HepG2 (cell line): Measurements from ENCODE around the gene C2. TPM values are rescaled to one million over a fixed set of nuclear protein-coding genes. Genes with fewer than 3 reads are reported as not detected.
A peak's percentile ranks its signal among the peaks of the same experiment; 100 is the strongest.

ENCODE experiments used
- CC2D1A ChIP-seq: sonication (generic); formaldehyde crosslinking; IDR thresholded peaks from 2 replicates; pipeline ENCODE4 v1.8.1; 2023; ENCODE audit warnings: mild to moderate bottlenecking, missing genetic modification reagents
- DMAP1 ChIP-seq: IDR thresholded peaks from 2 replicates; pipeline ENCODE4 v1.6.1; 2016
- KAT7 ChIP-seq: IDR thresholded peaks from 2 replicates; pipeline ENCODE4 v1.6.1; 2018; ENCODE audit warnings: borderline replicate concordance, missing compliant biosample characterization
- MTF1 ChIP-seq: sonication (generic); formaldehyde crosslinking; IDR thresholded peaks from 2 replicates; pipeline ENCODE4 v1.5.0; 2020; ENCODE audit warnings: missing genetic modification reagents
- NCOA1 ChIP-seq: sonication (generic); formaldehyde crosslinking; IDR thresholded peaks from 2 replicates; pipeline ENCODE4 v1.9.0; 2021; ENCODE audit warnings: missing genetic modification reagents
- NCOA5 ChIP-seq: sonication (generic); formaldehyde crosslinking; IDR thresholded peaks from 2 replicates; pipeline ENCODE4 v1.4.0; 2020; ENCODE audit warnings: missing genetic modification reagents
- PAWR ChIP-seq: sonication (generic); formaldehyde crosslinking; IDR thresholded peaks from 2 replicates; pipeline ENCODE4 v1.4.0; 2020; ENCODE audit warnings: missing genetic modification reagents, mild to moderate bottlenecking, borderline replicate concordance
- SP140L ChIP-seq: sonication (generic); formaldehyde crosslinking; IDR thresholded peaks from 2 replicates; pipeline ENCODE4 v1.4.0; 2020; ENCODE audit warnings: missing genetic modification reagents, borderline replicate concordance
- SRF ChIP-seq: IDR thresholded peaks from 2 replicates; pipeline ENCODE4 v1.6.1; 2011; ENCODE audit warnings: mild to moderate bottlenecking, low read depth, low read length, moderate library complexity
- TBP ChIP-seq: sonication (generic); formaldehyde crosslinking; IDR thresholded peaks from 2 replicates; pipeline ENCODE4 v1.5.0; 2020; ENCODE audit warnings: missing genetic modification reagents
- ZNF619 ChIP-seq: sonication (generic); formaldehyde crosslinking; IDR thresholded peaks from 2 replicates; pipeline ENCODE4 v1.4.0; 2020; ENCODE audit warnings: mild to moderate bottlenecking, missing genetic modification reagents
- ZNF775 ChIP-seq: sonication (generic); formaldehyde crosslinking; IDR thresholded peaks from 2 replicates; pipeline ENCODE4 v1.4.0; 2020; ENCODE audit warnings: missing genetic modification reagents, mild to moderate bottlenecking, moderate library complexity, borderline replicate concordance
- ZNF781 ChIP-seq: sonication (generic); formaldehyde crosslinking; IDR thresholded peaks from 2 replicates; pipeline ENCODE4 v1.5.1; 2020; ENCODE audit warnings: borderline replicate concordance, mild to moderate bottlenecking, missing genetic modification reagents; ENCODE audit errors: not compliant biosample characterization
- polyA plus RNA-seq, 8 experiments: library from polyadenylated mRNA; depleted of rRNA in 3 of 8; stranded (reverse) in 7 of 8; unstranded in 1 of 8; fragments of >200 nt; fragmentation: Illumina TruSeq in 4 of 8; extraction: Trizol in 4 of 8; gene quantifications; 2 replicates each; pipeline versions ENCODE4 v1.2.1 to v1.2.3, GENCODE V29; 2011 to 2016; ENCODE audit warnings: low read depth in 4 of 8, missing spikeins in 1 of 8, mixed read lengths in 1 of 8; ENCODE audit not compliant: insufficient read depth in 1 of 8
- total RNA-seq, 5 experiments: library from RNA; depleted of rRNA; stranded (reverse); fragments of >200 nt; fragmentation: Illumina TruSeq; extraction: Trizol; gene quantifications; 2 replicates each; pipeline ENCODE4 v1.2.3, GENCODE V29; 2016; ENCODE audit warnings: low read depth in 1 of 5
- TF ChIP-seq, protein P1 (sequence below): sonication (generic); formaldehyde crosslinking; IDR thresholded peaks from 2 replicates; pipeline ENCODE4 v1.8.1; 2023; ENCODE audit warnings: mild to moderate bottlenecking, missing genetic modification reagents
- TF ChIP-seq, protein P2 (sequence below): sonication (generic); formaldehyde crosslinking; IDR thresholded peaks from 2 replicates; pipeline ENCODE4 v1.5.1; 2020; ENCODE audit warnings: missing genetic modification reagents, mild to moderate bottlenecking, borderline replicate concordance
- TF ChIP-seq, protein P3 (sequence below), 2 experiments: sonication (generic) in 1 of 2; formaldehyde crosslinking in 1 of 2; IDR thresholded peaks; 2 replicates each; pipeline versions ENCODE4 v1.6.1 to v1.9.0; 2014 to 2022; ENCODE audit warnings: antibody characterized with exemption in 1 of 2, borderline replicate concordance in 1 of 2, inconsistent platforms in 1 of 2, low read depth in 1 of 2, missing genetic modification reagents in 1 of 2

The C2 gene
- total and polyA plus RNA-seq, 2 of the 13 experiments (the other 11 are each of a cell fraction or from before 2014, with no cell fraction given): 165 to 307 TPM

DNA sequence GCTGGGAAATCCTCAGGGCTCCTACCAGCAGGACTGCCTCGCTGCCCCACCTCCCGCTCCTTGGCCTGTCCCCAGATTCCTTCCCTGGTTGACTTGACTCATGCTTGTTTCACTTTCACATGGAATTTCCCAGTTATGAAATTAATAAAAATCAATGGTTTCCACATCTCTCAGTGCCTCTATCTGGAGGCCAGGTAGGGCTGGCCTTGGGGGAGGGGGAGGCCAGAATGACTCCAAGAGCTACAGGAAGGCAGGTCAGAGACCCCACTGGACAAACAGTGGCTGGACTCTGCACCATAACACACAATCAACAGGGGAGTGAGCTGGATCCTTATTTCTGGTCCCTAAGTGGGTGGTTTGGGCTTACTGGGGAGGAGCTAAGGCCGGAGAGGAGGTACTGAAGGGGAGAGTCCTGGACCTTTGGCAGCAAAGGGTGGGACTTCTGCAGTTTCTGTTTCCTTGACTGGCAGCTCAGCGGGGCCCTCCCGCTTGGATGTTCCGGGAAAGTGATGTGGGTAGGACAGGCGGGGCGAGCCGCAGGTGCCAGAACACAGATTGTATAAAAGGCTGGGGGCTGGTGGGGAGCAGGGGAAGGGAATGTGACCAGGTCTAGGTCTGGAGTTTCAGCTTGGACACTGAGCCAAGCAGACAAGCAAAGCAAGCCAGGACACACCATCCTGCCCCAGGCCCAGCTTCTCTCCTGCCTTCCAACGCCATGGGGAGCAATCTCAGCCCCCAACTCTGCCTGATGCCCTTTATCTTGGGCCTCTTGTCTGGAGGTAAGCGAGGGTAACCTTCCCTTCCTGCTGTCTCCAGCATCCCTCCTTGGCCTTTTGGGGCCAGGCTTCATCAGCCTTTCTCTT, 18.2 kb downstream of the C2 start, which contains the start of gene CFB (continued):
- TF ChIP-seq TBP (CRISPR knock-in tag): no peak
- TF ChIP-seq ZNF775 (CRISPR knock-in tag): peak; percentile 66; the same call in 1 of the 2 replicates
- TF ChIP-seq CC2D1A (CRISPR knock-in tag): no peak; the same call in 1 of the 2 replicates
- no peak for TF ChIP-seq SP140L (CRISPR knock-in tag)
- TF ChIP-seq NCOA1: no peak; the same call in 1 of the 2 replicates
- TF ChIP-seq, protein P1, sequence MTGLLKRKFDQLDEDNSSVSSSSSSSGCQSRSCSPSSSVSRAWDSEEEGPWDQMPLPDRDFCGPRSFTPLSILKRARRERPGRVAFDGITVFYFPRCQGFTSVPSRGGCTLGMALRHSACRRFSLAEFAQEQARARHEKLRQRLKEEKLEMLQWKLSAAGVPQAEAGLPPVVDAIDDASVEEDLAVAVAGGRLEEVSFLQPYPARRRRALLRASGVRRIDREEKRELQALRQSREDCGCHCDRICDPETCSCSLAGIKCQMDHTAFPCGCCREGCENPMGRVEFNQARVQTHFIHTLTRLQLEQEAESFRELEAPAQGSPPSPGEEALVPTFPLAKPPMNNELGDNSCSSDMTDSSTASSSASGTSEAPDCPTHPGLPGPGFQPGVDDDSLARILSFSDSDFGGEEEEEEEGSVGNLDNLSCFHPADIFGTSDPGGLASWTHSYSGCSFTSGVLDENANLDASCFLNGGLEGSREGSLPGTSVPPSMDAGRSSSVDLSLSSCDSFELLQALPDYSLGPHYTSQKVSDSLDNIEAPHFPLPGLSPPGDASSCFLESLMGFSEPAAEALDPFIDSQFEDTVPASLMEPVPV (CRISPR knock-in tag): peak; percentile 92; the same call in 1 of the 2 replicates
- 0 out of 2 replicates have a peak, but pooled peaks have one; percentile 44 for TF ChIP-seq NCOA5 (CRISPR knock-in tag)
- peak; percentile 91 for TF ChIP-seq KAT7
- peak; percentile 61 for TF ChIP-seq ZNF781 (CRISPR knock-in tag)
- TF ChIP-seq, protein P2, sequence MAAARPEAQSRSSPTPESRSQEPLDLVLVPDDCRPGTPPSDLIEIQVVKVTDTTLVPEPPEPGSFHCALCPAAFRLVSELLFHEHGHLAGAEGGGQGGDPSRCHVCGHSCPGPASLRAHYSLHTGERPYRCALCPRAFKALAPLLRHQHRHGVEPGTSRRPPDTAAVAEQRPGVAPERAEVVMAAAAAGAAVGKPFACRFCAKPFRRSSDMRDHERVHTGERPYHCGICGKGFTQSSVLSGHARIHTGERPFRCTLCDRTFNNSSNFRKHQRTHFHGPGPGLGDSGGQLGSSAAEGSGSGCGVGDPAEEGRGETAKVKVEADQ (CRISPR knock-in tag): peak; percentile 57
- TF ChIP-seq, protein P3, sequence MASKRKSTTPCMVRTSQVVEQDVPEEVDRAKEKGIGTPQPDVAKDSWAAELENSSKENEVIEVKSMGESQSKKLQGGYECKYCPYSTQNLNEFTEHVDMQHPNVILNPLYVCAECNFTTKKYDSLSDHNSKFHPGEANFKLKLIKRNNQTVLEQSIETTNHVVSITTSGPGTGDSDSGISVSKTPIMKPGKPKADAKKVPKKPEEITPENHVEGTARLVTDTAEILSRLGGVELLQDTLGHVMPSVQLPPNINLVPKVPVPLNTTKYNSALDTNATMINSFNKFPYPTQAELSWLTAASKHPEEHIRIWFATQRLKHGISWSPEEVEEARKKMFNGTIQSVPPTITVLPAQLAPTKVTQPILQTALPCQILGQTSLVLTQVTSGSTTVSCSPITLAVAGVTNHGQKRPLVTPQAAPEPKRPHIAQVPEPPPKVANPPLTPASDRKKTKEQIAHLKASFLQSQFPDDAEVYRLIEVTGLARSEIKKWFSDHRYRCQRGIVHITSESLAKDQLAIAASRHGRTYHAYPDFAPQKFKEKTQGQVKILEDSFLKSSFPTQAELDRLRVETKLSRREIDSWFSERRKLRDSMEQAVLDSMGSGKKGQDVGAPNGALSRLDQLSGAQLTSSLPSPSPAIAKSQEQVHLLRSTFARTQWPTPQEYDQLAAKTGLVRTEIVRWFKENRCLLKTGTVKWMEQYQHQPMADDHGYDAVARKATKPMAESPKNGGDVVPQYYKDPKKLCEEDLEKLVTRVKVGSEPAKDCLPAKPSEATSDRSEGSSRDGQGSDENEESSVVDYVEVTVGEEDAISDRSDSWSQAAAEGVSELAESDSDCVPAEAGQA (IDR thresholded peaks at IDR 0.05; ENCODE audit: low read depth): peak; percentile 15; the same call in 1 of the 2 replicates
- TF ChIP-seq, protein P3 (CRISPR knock-in tag; IDR thresholded peaks at IDR 0.05; ENCODE audit: borderline replicate concordance): no peak
- TF ChIP-seq MTF1: no peak
- peak; percentile 82 for TF ChIP-seq DMAP1
- TF ChIP-seq SRF: no peak
- no peak; the same call in none of the 2 replicates for TF ChIP-seq ZNF619
- no peak for TF ChIP-seq PAWR
